NCI-H748 (cell line): Measurements from ENCODE around the gene AFF2.
"Not testable (repeated sequence)": the region's sequence is repeated elsewhere in the genome, so short reads cannot be mapped to it uniquely, and the experiment has no call there.

Source experiments
- DNase-seq: peaks from one replicate; lab custom pipeline; 2025; ENCODE audit not compliant: unreplicated experiment; lab: John Stamatoyannopoulos, UW

AFF2 gene

DNA sequence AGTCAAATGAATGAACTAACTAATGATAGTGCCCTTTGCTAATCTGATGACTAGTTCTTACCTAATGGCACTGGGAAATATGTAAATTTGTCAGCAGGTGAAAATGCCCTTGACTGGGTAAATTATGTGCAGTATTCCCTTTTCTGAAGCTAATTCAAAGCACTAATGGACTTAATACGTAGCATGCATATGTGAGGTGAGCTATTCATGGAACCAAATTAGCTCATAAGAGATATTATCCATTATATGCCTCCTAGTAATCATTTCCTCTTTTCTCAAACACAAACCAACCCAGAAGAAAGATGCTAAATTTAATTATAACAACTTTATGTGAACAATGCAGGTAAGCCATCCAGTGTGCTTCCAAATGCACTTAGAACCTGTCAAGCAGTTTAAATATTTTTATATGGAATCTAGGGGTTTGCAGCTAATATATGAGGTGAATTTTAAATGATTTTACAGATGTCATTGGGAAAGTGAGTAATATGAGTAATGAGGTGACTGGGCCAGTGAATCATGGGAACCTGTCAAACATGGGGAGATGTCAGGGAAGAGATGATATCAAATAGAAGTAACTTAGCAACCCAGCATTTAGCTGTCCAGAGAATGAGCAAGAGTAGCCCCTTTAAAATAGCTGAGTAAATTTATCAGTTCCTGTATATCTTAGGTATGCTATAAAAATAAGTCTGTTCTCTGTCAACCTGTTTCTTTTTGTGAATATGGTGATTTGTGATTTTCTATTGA, 315.0 kb downstream of the AFF2 start:
- no peak for DNase-seq

DNA sequence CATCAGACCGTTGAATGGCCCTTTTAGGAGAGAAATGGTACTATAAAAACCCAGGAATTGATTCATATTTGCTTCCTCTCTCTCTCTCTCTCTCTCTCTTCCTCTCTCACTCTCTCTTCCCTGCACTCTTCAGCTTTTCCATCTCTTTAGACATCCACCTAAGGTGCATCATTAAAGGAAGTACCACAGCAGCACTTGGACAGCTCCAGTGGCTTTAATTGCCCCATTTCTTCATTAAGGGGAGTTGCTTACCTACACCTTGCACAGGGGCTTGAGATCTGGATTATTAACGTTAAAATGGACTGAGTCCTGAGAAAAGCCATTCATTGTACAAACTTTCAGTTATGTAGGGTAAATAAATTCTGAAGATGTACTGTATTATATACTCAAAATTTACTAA, 323.6 kb downstream of the AFF2 start:
- DNase-seq: no peak

DNA sequence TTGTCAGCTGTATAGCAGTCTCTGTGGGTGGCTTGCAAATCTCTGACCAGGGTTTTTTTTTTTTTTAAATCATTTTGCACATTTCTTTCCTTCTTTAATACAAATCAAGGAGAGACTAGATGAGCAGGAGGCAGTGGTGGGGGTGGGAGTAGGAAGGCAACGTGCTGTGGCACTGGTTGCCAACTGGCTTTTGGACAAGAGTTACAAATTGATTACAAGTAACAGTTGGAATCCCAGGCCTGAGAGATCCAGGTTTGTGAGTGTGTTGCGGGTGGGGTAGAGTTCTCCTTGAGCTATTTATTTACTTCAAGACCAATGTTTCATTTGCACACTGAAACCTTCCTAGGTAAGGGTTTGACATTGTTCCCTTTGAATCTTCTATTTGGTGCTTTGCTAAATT, 325.3 kb downstream of the AFF2 start:
- no peak for DNase-seq

DNA sequence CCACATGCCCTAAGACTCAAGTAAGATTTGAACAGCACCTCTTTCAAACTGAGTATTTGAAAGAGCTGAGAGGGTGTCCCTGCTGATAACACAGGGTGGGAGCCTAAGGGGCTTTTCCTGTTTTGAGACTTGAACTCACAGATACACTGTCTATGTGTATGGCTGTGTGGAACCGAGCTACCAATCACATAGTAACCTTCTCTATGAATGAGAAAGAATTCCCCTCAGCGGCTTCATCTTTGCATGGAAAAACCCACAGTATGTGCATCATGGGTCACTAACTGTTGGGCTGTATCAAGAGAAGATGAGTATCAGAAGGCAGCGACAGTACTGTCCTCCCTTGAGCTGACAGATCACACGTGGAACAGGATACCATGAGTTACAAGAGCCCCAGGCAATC, 336.3 kb downstream of the AFF2 start:
- DNase-seq: no peak

DNA sequence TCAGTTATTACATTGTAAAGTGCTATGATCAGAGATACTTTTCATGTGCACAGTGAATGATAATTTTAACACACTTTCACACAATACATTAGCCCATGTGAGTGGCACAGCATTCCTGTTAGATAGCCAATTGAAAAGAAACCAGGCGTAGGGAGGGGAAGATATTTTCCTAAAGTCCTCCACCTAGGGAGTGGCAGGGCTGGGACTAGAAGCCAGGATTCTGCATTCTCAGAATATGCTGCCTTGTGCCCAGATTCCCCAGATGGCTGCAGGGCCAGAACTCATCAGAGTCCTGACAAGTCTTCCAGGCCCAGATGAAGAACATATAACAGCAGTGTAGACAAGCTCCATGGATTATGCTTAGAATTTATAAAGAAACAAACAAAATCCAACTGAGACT, 350.2 kb downstream of the AFF2 start:
- no peak for DNase-seq

DNA sequence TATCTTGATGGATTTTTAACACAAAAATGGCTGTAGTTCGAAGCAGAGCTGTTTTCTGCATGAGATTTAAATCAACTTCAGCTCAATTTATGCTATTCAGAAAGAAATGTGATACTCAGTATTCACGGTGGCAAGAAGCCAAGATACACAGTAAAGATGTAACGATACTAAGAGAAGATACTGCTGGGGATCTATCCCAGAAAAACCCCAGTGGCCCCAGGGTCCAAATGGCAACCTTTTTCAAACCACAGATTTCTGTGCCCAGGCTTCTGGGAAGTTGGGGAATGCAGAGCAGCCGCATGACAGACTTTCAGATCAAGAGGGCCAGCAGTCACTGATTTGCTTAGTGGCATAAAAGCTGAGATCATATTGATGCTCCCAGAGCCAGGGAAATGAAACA, 353.9 kb downstream of the AFF2 start:
- DNase-seq: peak; percentile 55

DNA sequence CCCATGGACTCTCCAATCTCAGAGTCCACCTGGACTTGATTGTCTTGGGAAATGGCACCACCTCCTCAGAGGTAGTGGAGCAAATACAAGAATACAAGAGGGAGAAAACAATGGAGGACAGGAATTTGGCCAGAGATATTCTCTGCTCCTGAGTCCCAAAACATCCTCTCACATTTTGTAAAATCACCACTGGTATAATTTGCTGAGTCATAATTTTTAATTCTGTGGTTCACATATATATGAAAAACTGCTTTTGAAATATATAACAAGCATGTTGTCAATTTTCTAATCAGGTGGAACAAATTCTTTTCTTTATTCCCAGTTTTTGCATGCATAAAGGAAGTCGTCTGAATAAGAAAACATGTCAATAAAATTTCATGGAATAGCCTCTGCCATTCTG, 356.1 kb downstream of the AFF2 start:
- DNase-seq: no peak

DNA sequence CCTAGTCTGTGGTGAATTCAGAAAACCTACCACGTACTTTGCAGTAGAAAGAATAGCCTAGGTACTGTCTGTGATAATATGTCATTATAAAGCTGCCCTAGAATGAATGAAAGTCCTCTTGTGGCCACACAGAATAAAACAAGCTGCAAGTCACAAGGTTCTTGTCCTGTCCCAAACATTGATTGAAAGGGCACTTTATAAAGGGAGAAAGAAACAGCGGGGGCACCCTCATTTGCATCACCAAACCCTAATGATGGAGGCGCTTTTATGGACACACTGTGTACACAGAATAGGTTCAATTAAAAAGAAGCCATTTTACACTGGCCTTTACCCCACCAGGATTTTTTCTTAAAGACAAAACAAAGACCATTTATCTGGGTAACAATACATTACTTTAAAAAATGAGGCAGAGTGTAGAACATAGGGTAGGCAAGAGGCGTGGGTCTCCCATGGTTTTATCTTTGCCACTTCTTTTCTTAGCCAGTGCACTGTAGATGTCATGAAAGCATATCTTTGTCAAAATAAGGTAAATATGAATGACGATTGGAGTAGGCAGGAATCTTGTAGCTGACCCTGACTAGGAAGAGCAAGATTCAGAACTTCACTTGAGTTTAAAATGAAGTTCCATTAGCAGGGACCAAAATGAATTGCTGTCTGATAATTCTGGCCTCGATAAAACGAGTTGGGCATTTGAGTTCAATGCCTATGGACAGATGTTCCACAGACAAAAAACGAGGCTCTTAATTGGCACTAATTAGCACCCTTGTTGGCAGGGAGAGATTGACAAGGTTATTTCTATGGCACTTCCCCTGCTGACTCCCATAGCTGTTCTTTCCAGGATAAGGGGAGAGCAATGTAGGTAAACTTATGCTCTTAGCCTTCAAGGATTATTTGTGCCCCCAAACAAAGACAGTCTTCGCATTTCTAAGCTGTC, 365.1 kb downstream of the AFF2 start:
- peak; percentile 31 for DNase-seq

DNA sequence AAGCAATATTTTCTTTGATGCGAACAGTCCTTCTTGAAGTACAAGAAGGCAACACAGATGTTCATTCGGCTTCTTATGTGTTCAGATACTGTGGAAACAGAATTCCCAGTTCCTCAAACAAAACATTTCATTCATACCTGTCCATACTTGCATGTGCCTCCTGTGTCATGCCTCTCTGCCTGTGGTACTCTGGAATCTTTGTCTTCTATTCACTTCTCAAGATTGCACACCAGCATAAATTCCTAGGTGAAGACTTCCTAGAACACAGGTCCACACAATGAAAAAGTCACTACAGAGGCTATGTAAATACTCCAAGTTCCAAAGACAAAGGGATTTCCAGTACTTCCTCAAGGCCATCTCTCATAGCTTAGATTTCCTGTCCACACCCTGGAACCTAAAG, 367.2 kb downstream of the AFF2 start:
- DNase-seq: no peak

DNA sequence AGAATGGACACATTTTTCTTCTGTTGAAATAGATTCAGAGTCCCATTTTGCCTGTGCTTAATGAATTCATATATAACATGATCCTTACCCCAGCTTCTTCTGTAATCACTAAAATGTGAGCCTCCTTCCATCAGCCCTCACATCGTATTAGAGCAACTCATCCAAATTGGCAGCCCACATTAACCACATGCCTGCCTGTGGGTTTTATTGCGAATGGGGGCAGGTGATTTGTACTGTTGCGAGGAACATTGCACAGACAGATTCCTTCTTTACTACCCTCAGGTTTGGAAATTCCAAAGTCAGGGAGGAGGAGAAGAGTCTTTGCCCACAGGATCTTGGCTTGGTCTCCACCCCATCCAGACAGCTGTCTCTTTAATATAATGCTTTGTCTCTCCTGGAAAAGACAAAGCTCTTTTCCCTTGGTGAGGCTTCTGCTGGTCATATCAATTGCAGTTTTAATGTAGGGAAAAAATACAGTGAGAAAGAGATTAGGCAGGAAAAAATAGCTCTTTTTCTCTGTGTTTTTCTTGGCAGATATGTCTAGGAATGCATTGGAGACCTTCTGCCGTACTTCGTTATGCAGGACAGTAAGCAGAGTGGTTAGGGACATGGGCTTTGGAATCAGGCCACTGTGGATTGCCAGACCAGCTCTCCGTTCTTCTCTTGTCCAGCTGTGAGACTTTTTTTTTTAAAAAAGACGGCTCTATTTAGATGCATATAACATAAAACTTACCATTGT, 371.2 kb downstream of the AFF2 start:
- no peak for DNase-seq

DNA sequence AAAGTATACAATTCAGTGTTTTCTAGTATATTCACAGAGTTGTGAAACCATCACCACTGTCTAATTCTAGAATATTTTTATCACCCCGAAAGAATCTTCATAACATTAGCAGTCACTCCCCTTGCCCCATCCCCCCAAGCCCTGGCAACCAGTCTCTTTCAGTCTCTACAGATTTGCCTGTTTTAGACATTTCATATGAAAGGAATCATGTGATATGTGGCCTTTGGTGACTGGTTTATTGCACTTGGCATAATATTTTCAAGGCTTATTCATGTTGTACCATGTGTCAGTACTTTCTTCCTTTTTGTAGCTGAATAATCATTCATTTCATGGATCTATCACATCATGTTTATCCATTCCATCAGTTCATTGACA, 371.7 kb downstream of the AFF2 start:
- DNase-seq: no peak

DNA sequence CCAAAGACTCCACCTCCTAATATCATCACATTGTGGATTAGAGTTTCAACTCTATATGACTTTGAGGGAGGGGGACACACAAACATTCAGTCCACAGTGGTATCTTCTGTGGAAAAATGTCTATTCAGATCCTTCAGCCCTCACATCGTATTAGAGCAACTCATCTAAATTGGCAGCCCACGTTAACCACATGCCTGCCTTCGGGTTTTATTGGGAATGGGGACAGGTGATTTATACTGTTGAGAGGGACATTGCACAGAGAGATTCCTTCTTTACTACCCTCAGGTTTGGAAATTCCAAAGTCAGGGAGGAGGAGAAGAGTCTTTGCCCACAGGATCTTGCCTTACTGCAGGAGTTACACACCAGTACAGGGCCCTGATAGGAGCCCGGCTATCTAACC, 372.5 kb downstream of the AFF2 start:
- no peak for DNase-seq

DNA sequence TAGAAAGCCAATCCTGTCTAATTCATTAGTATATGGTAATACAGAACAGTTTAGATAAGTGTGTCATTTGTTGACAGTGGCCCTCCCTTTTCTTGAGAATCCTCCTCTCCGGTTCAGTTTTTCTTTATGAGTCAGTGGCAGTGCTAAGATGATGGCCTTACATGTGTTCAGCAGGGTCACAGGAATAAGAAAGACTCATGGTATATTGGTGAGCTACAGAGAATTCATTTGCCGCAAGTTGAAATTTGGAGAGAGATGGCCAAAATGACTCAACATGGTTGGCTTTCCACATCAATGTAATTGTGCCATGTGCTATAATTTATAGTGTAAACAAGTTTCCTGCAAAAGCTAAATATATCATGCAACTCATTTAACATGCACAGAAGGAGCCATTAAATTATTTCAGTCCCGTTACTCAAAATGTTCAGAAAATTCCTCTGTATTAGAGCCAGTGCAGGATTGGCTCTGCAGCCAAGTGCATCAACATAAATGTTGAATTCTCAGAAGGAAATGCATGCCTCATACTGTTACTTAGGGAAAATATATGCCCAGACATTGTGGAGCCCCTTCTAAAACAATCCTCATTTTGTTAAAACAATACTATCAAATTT, 374.3 kb downstream of the AFF2 start:
- DNase-seq: no peak

DNA sequence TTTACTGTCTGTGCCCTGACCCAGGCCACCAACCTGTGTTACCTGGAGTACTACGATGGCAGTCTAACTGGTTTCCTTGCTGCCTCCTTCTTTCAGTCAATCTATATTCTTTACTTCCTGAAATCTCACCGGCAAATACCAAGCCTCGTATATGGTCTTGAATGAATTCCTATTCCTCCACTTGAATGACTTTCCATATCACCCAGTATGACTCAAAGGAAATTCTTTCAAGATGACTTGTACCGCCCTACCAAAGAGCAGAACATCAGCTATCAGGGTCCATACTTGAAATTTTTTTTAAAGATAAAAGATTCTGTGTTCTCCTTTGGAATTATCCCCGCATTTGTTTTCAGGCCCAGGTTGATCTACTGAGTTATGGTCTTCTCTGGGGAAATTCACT, 378.0 kb downstream of the AFF2 start:
- DNase-seq: no peak

DNA sequence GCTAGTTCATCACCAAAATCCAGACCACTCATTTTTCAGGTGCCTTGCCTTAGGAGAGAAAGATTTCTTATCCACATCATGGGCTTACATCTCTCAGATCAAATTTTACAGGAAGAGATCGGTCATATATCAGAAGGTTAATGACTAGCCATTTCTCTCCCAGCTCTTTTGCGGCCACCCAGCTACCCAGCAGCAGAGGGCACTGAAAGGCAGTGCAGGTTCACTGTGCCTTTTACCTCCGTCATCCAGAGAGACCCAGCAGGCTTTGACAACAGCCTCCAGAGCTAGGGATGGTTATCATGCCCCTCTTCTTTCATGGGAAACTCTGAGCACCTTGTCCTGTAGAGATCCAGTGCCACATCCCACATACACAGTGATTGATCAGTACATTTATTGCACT, 384.8 kb downstream of the AFF2 start:
- no peak for DNase-seq

DNA sequence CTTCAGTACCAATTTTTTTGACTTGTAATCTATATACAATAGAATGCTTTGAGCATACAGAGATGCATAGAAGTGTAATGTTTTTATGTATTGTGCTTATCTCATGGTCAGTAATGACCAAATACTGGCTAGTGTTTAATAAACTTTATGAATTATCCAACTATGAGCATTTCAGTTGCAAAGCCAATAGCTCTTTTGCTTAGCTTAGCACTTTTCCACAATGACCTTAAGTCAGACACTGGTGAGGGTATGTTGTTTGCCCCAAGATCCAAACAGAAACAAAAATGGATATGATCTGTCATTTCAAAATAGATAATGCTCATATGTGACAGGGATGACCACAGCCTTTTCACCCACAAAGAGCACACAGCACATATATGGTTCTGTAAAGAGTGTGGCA, 393.0 kb downstream of the AFF2 start:
- DNase-seq: no peak

DNA sequence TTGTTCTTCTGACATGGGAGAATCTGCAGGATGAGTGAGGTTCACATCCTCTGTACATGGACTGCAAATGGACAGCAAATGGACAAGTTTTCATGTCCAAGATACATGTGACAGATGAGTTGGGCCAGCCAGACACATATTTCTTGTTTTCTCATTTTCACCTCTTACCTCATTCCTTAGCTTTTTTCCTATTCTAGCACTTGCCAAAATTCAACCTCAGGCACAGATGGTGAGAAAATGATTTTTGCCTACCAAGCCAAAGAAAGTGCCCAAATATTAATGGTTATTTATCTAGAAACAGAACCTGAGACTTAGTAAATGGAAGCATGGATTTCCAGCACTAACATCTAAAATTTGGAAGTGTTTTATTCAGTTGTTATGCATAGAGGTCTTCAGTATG, 402.2 kb downstream of the AFF2 start:
- no peak for DNase-seq

DNA sequence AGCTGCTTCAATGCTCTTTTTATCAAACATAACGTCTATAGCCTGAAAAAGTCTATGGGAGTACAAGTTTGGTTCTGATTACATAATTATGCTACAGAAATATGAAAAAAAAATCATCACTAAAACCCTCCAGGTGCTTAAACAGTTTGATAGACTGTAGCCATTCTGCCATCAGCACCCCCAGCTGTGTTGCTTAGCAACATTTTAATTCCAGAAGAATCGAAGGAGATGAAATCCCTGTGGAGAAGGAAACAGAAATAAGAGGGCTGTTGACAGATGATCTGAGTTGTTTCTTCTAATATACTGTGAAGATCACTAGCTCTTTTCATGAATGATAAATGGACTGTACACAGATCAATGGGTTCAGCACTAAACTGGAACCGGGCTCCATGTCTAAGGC, 402.8 kb downstream of the AFF2 start:
- no peak for DNase-seq

DNA sequence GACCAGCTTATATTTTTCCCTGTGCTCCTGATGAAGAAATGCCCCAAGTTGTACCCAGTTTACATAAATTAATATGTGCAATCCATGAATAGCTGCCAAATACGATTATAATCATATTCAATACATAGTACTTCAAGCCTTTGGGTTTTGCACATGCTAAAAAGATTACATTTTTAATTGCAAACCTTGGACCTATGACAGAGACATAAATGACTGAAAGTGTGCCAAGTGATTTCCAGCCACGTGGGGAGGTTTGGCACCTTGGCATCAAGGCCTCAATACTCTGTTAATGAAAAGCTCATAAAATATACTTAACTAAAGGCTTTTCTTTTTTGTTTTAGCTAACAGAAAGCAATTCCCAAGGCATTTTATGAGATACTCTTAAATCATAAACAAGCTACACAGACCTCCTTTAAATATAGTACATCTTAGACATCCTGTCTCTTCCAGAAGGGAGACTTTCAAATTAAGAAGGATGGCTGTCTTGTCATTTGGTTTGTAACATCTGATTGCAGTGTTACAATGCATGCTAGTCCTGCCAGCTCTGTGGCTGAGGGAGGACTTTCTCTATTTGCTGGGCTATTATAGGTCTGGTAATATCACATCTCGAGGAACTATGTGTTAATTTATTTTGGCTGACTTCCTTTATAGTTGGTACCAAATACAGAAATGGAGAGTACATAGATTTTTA, 404.1 kb downstream of the AFF2 start:
- DNase-seq: no peak

DNA sequence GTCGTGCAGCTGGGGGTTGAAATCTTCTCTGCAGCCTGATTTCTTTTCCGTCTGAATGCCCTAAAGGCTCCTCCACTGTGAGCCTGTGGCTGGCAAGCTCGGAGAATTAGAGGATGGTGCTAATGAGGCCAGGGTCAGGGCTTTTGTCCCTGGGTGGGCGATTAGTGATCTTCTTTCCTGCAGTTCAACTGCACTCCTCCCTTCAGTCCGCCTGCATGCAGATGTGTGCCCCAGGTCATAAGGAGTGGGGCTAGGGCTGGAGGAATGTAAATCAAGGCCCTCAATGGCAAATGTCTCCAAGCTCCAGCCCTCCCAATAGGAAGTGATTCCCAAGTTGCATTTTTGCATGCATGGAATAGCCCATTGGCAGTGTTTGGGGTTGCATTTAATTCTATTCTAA, 405.0 kb downstream of the AFF2 start:
- no peak for DNase-seq

DNA sequence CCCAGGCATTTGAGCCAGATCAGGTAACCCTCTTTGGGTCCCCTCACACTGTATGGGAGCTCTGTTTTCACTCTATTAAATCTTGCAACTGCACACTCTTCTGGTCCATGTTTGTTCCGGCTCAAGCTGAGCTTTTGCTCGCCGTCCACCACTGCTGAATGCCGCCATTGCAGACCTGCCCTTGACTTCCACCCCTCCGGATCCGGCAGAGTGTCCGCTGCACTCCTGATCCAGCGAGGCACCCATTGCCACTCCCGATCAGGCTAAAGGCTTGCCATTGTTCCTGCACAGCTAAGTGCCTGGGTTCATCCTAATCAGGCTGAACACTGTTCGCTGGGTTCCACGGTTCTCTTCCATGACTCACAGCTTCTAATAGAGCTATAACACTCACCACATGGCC, 406.2 kb downstream of the AFF2 start:
- DNase-seq: not testable (repeated sequence)
